GM08714 (cell line): ENCODE measurements around the gene NRSN2.
"Not testable (repeated sequence)": the region's sequence is repeated elsewhere in the genome, so short reads cannot be mapped to it uniquely, and the experiment has no call there.

Source experiments
- H3K4me3 ChIP-seq: fragments of 200-500 bp; sonication (Bioruptor generic); 2 replicates; pipeline ENCODE4 v1.5.1; 2014; ENCODE audit warnings: mild to moderate bottlenecking, low read length, inconsistent platforms
- ZNF274 ChIP-seq: IDR thresholded peaks from 2 replicates; pipeline ENCODE4 v1.6.1; 2012; ENCODE audit warnings: mild to moderate bottlenecking, low read depth, low read length

The NRSN2 gene

GRCh38 chr20:383889-384288 lies 37.0 kb downstream of the NRSN2 start:
- no peak for TF ChIP-seq ZNF274
- H3K4me3 ChIP-seq, result no peak overlapping the region

- no peak overlapping the region for H3K4me3 ChIP-seq
- no peak for TF ChIP-seq ZNF274
These were observed 37.8 kb downstream of the NRSN2 start for GRCh38 chr20:384723-385122.

GRCh38 chr20:385448-385847 lies 38.5 kb downstream of the NRSN2 start:
- no peak for TF ChIP-seq ZNF274
- H3K4me3 ChIP-seq, result no peak overlapping the region

- H3K4me3 ChIP-seq, result not testable (repeated sequence)
These were observed 39.7 kb downstream of the NRSN2 start for GRCh38 chr20:386634-387033.

GRCh38 chr20:387520-387919 lies 40.6 kb downstream of the NRSN2 start:
- TF ChIP-seq ZNF274, result no peak
- no peak overlapping the region for H3K4me3 ChIP-seq

GRCh38 chr20:388034-388994 lies 41.4 kb downstream of the NRSN2 start:
- no peak for TF ChIP-seq ZNF274
- no peak overlapping the region for H3K4me3 ChIP-seq

GRCh38 chr20:389220-389619 lies 42.3 kb downstream of the NRSN2 start:
- no peak for TF ChIP-seq ZNF274
- no peak overlapping the region for H3K4me3 ChIP-seq

- no peak overlapping the region for H3K4me3 ChIP-seq
- no peak for TF ChIP-seq ZNF274
These were observed 44.3 kb downstream of the NRSN2 start for GRCh38 chr20:391041-391711.

GRCh38 chr20:393296-393695 lies 46.4 kb downstream of the NRSN2 start:
- H3K4me3 ChIP-seq, result not testable (repeated sequence)

- TF ChIP-seq ZNF274, result no peak
- H3K4me3 ChIP-seq, result no peak overlapping the region
These were observed 49.3 kb downstream of the NRSN2 start for GRCh38 chr20:396252-396618.

- H3K4me3 ChIP-seq, result no peak overlapping the region
- TF ChIP-seq ZNF274, result no peak
These were observed 49.9 kb downstream of the NRSN2 start for GRCh38 chr20:396619-397431.

GRCh38 chr20:397432-398237 lies 50.7 kb downstream of the NRSN2 start:
- no peak for TF ChIP-seq ZNF274
- H3K4me3 ChIP-seq, result no peak overlapping the region

- no peak overlapping the region for H3K4me3 ChIP-seq
- TF ChIP-seq ZNF274, result no peak
These were observed 52.3 kb downstream of the NRSN2 start for GRCh38 chr20:399182-399707.

GRCh38 chr20:400128-400453 lies 53.2 kb downstream of the NRSN2 start:
- no peak for TF ChIP-seq ZNF274
- no peak overlapping the region for H3K4me3 ChIP-seq
